Measurements from ENCODE around the gene PRPH2. TPM values are rescaled to one million over a fixed set of nuclear protein-coding genes. Genes with fewer than 3 reads are reported as not detected.

Gene PRPH2
- total and polyA plus RNA-seq, 8 donors: 0.38 to 4.0 (median 0.83) TPM; not detected in 2

DNA sequence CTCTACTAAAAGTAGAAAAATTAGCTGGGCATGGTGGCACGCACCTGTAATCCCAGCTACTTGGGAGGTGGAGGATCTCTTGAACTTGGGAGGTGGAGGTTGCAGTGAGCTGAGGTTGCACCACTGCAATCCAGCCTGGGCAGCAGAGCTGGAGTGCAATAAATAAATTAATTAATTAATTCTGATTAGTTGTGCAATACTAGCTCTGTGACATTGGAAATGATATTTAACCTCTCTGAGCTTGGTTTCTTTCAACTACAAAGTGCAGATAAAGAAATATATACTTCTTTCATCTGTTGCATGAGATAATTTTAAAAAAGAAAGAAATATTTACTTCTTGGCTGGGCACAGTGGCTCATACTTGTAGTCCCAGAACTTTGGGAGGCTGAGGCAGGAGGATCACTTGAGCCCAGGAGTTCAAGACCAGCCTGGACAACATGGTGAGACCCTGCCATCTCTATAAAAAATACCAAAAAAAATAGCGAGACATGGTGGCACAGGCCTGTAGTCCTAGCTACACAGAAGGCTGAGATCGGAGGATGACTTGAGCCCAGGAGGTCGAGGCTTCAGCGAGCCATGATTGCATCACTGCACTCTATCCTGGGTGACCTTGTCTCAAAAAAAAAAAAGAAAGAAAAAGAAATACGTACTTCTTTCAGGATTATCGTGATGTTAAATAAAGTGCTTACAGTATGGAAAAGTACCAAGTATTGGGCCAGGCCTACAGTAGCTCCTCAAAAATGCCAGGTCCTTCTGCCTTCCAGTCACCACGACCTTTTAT lies 39.1 kb upstream of the PRPH2 start:
- Histone ChIP-seq H3K4me3 (no peak overlapping the region), H3K27me3 (no peaks in the 10 kb centered on the region), H3K9me3 (no peaks in the 10 kb centered on the region), H3K27ac (no peak overlapping the region), H3K4me1 (no peaks in the 10 kb centered on the region), H3K36me3 (peaks cover 0 to 31% (median 15%) of the 10 kb centered on the region in 4 donors)
- WGBS, 5 donors: 81 to 89% (median 83%) methylated on average over 8 of the region's 8 CpGs
- DNase-seq: no peak
- intact Hi-C loops (cut with DNase I; ENCODE audit: low total_unique reads): no loop called here
- TF ChIP-seq POLR2AphosphoS5 (IDR thresholded peaks at IDR 0.05) (no peak), CTCF (IDR thresholded peaks at IDR 0.05) (no peak), POLR2A (IDR thresholded peaks at IDR 0.05) (no peak), EP300 (IDR thresholded peaks at IDR 0.05) (no peak)

DNA sequence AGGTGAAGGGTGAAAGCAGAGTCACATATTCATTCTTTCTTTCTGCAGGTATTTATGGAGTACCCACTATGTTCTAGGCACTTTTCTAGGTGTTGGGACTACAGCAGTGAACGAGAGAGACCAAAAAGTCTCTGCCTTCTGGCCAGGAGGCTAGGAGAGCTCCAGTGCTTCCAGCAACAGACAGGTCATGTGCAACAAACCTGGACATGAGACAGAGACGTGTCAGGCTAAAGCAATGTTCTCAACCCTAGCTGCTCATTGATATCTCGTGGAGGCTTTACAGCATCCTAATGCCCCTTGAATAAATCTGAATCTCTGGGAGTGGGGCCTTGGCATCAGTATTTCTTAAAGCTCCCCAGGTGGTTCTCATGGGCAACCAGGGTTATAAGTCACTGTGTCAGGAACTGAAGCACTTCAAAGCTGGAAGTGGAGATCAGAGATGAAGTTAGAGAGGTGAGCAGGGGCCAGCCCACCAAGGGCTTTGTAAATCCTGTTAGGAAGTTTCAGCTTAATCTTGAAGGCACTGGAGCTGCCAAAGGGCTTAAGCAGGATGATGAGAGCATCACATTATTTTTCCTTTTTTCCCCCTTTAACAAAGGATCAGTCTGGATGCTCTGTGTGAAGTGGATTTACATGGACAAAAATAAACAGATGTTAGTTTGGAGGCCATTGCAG lies 36.5 kb upstream of the PRPH2 start:
- no peak for TF ChIP-seq POLR2A (IDR thresholded peaks at IDR 0.05)
- TF ChIP-seq POLR2AphosphoS5 (IDR thresholded peaks at IDR 0.05): no peak
- no peak for TF ChIP-seq CTCF (IDR thresholded peaks at IDR 0.05)
- no peak for DNase-seq
- intact Hi-C loops (cut with DNase I; ENCODE audit: low total_unique reads): no loop called here
- Histone ChIP-seq H3K36me3 (peaks cover 0 to 19% (median 15%) of the 10 kb centered on the region in 4 donors), H3K27ac (no peak overlapping the region), H3K4me1 (no peaks in the 10 kb centered on the region), H3K4me3 (no peak overlapping the region), H3K9me3 (no peaks in the 10 kb centered on the region), H3K27me3 (no peaks in the 10 kb centered on the region)
- WGBS, 5 donors: 89 to 98% (median 92%) methylated on average over 3 of the region's 3 CpGs

- no peak for DNase-seq
- no peak for TF ChIP-seq POLR2A (IDR thresholded peaks at IDR 0.05)
- TF ChIP-seq CTCF (IDR thresholded peaks at IDR 0.05): no peak
Measured at GRCh38 chr6:42756722-42757121, 34.3 kb upstream of the PRPH2 start.

DNA sequence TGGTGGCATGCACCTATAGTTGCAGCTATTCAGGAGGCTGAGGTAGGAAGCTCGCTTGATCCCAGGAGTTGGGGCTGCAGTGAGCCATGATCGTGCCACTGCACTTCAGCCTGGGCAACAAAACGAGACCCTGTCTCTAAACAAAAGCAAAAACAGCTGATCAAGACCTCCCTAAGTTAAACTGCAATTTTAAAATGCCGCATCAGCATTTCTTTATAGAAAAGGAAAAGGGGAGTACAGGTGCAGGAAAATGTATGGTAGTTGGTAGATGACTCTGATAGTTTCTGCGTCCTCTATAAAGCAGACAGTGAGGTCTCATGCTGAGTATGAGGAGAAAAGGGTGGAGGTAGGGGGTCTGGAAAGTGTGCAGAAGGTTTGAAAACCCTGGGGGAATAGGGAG lies 32.4 kb upstream of the PRPH2 start:
- 93 to 96% (median 95%) methylated on average over 5 of the region's 5 CpGs for whole genome bisulfite sequencing, 5 donors
- no peaks in the 10 kb centered on the region for H3K9me3 ChIP-seq
- intact Hi-C loops (cut with DNase I; ENCODE audit: low total_unique reads): no loop called here
- peaks cover 0 to 4% (median 0%) of the 10 kb centered on the region in 4 donors for H3K4me1 ChIP-seq
- H3K4me3 ChIP-seq: no peak overlapping the region
- no peak overlapping the region for H3K27ac ChIP-seq
- peaks cover 0 to 9% (median 7%) of the 10 kb centered on the region in 4 donors for H3K36me3 ChIP-seq
- H3K27me3 ChIP-seq: no peaks in the 10 kb centered on the region
- DNase-seq: no peak
- TF ChIP-seq POLR2AphosphoS5 (IDR thresholded peaks at IDR 0.05): no peak
- TF ChIP-seq CTCF (IDR thresholded peaks at IDR 0.05): no peak
- TF ChIP-seq EP300 (IDR thresholded peaks at IDR 0.05): no peak
- no peak for TF ChIP-seq POLR2A (IDR thresholded peaks at IDR 0.05)

More at GRCh38 chr6:42756722-42757121, 34.3 kb upstream of the PRPH2 start:
- no peaks in the 10 kb centered on the region for H3K27me3 ChIP-seq
- intact Hi-C loops (cut with DNase I; ENCODE audit: low total_unique reads): no loop called here
- peaks cover 0 to 19% (median 15%) of the 10 kb centered on the region in 4 donors for H3K36me3 ChIP-seq
- H3K9me3 ChIP-seq: no peaks in the 10 kb centered on the region
- no peak overlapping the region for H3K4me3 ChIP-seq
- peaks cover 0 to 4% (median 0%) of the 10 kb centered on the region in 4 donors for H3K4me1 ChIP-seq
- H3K27ac ChIP-seq: no peak overlapping the region
- 90 to 100% (median 92%) methylated on average over 7 of the region's 7 CpGs for WGBS, 5 donors

All from stomach (tissue), 9 donors.